ENCODE data around the gene TRIM62.
A peak's percentile ranks its signal among the peaks of the same experiment; 100 is the strongest.
"Not testable (repeated sequence)": the region's sequence is repeated elsewhere in the genome, so short reads cannot be mapped to it uniquely, and the experiment has no call there.

TRIM62 gene

GRCh38 chr1:33143176-33143575, 38.7 kb downstream of the TRIM62 start:
- H3K4me3 ChIP-seq (ENCODE audit: low read length), result no peak overlapping the region

GRCh38 chr1:33142483-33143064, 39.3 kb downstream of the TRIM62 start:
- no peak overlapping the region for H3K4me3 ChIP-seq (ENCODE audit: low read length)
- DNase-seq (ENCODE audit: low read depth, low spot score), result no peak

More at GRCh38 chr1:33143176-33143575, 38.7 kb downstream of the TRIM62 start:
- DNase-seq (ENCODE audit: low read depth, low spot score), result no peak

- no peak overlapping the region for H3K4me3 ChIP-seq (ENCODE audit: low read length)
- DNase-seq (ENCODE audit: low read depth, low spot score), result no peak
Measured at GRCh38 chr1:33141781-33142180, 40.1 kb downstream of the TRIM62 start.

GRCh38 chr1:33141216-33141615, 40.6 kb downstream of the TRIM62 start:
- DNase-seq (ENCODE audit: low read depth, low spot score), result no peak
- H3K4me3 ChIP-seq (ENCODE audit: low read length), result no peak overlapping the region

- no peak overlapping the region for H3K4me3 ChIP-seq (ENCODE audit: low read length)
- DNase-seq (ENCODE audit: low read depth, low spot score), result no peak
Measured at GRCh38 chr1:33140153-33141149, 41.4 kb downstream of the TRIM62 start.

GRCh38 chr1:33137800-33138199, 44.0 kb downstream of the TRIM62 start:
- peak; percentile 34 for DNase-seq (ENCODE audit: low read depth, low spot score)
- H3K4me3 ChIP-seq (ENCODE audit: low read length), result no peak overlapping the region

- DNase-seq (ENCODE audit: low read depth, low spot score); H3K4me3 ChIP-seq (ENCODE audit: low read length): not testable (repeated sequence)
Measured at GRCh38 chr1:33136041-33136440, 45.8 kb downstream of the TRIM62 start.

- no peak overlapping the region for H3K4me3 ChIP-seq (ENCODE audit: low read length)
- no peak for DNase-seq (ENCODE audit: low read depth, low spot score)
Measured at GRCh38 chr1:33133478-33134105, 48.3 kb downstream of the TRIM62 start.

- no peak for DNase-seq (ENCODE audit: low read depth, low spot score)
- no peak overlapping the region for H3K4me3 ChIP-seq (ENCODE audit: low read length)
Measured at GRCh38 chr1:33132549-33132948, 49.3 kb downstream of the TRIM62 start.

- no peak for DNase-seq (ENCODE audit: low read depth, low spot score)
- no peak overlapping the region for H3K4me3 ChIP-seq (ENCODE audit: low read length)
Measured at GRCh38 chr1:33131191-33131590, 50.7 kb downstream of the TRIM62 start.

GRCh38 chr1:33130297-33130696, 51.5 kb downstream of the TRIM62 start:
- H3K4me3 ChIP-seq (ENCODE audit: low read length), result no peak overlapping the region
- no peak for DNase-seq (ENCODE audit: low read depth, low spot score)

GRCh38 chr1:33128781-33129180, 53.1 kb downstream of the TRIM62 start:
- no peak overlapping the region for H3K4me3 ChIP-seq (ENCODE audit: low read length)
- DNase-seq (ENCODE audit: low read depth, low spot score), result no peak

GRCh38 chr1:33127001-33127823, 54.6 kb downstream of the TRIM62 start:
- H3K4me3 ChIP-seq (ENCODE audit: low read length), result peak overlapping the region; percentile 100
- peak; percentile 100 for DNase-seq (ENCODE audit: low read depth, low spot score)

- DNase-seq (ENCODE audit: low read depth, low spot score), result no peak
- peak overlapping the region; percentile 100 for H3K4me3 ChIP-seq (ENCODE audit: low read length)
Measured at GRCh38 chr1:33126411-33127000, 55.3 kb downstream of the TRIM62 start.

GRCh38 chr1:33124647-33125046, 57.2 kb downstream of the TRIM62 start:
- DNase-seq (ENCODE audit: low read depth, low spot score), result not testable (repeated sequence)

GRCh38 chr1:33123266-33123665, 58.6 kb downstream of the TRIM62 start:
- DNase-seq (ENCODE audit: low read depth, low spot score), result no peak
- no peak overlapping the region for H3K4me3 ChIP-seq (ENCODE audit: low read length)

More at GRCh38 chr1:33124647-33125046, 57.2 kb downstream of the TRIM62 start:
- not testable (repeated sequence) for H3K4me3 ChIP-seq (ENCODE audit: low read length)

GRCh38 chr1:33122483-33123178, 59.2 kb downstream of the TRIM62 start:
- no peak for DNase-seq (ENCODE audit: low read depth, low spot score)
- H3K4me3 ChIP-seq (ENCODE audit: low read length), result no peak overlapping the region

GRCh38 chr1:33121728-33122127, 60.1 kb downstream of the TRIM62 start:
- H3K4me3 ChIP-seq (ENCODE audit: low read length), result no peak overlapping the region
- DNase-seq (ENCODE audit: low read depth, low spot score), result no peak

All from Jurkat, Clone E6-1 (cell line).